GM12873 (cell line): Measurements from ENCODE around the gene MOB4.

Experiments used
- TF ChIP-seq, protein P1 (sequence below): IDR thresholded peaks from 2 replicates; pipeline ENCODE4 v1.5.1; 2012; ENCODE audit warnings: low read depth, mild to moderate bottlenecking, moderate library complexity, low read length, control low read depth; ENCODE audit not compliant: insufficient read depth; ENCODE audit errors: missing control alignments

The MOB4 gene

GRCh38 chr2:197548582-197548981, 32.7 kb downstream of the MOB4 start:
- TF ChIP-seq, protein P1, sequence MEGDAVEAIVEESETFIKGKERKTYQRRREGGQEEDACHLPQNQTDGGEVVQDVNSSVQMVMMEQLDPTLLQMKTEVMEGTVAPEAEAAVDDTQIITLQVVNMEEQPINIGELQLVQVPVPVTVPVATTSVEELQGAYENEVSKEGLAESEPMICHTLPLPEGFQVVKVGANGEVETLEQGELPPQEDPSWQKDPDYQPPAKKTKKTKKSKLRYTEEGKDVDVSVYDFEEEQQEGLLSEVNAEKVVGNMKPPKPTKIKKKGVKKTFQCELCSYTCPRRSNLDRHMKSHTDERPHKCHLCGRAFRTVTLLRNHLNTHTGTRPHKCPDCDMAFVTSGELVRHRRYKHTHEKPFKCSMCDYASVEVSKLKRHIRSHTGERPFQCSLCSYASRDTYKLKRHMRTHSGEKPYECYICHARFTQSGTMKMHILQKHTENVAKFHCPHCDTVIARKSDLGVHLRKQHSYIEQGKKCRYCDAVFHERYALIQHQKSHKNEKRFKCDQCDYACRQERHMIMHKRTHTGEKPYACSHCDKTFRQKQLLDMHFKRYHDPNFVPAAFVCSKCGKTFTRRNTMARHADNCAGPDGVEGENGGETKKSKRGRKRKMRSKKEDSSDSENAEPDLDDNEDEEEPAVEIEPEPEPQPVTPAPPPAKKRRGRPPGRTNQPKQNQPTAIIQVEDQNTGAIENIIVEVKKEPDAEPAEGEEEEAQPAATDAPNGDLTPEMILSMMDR = no peak

DNA sequence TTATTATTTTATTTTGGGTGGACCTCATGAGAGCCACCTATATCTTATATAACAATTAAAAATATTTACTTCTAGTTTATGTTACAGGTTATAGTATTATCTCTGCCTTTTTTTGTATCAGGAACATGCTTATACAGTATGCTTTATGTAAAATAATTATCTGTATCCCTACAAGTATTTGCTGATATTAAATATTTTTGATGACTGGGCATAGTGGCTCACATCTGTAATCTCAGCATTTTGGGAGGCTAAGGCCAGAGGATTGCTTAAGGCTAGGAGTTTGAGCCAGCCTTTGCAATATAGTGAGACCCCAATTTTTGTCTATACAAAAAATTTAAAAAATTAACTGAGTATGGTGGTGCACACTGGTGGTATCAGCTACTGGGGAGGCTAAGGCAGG, 39.6 kb downstream of the MOB4 start:
- TF ChIP-seq, protein P1 = no peak

- TF ChIP-seq, protein P1 = no peak
Measured at GRCh38 chr2:197556456-197556855, 40.6 kb downstream of the MOB4 start.

DNA sequence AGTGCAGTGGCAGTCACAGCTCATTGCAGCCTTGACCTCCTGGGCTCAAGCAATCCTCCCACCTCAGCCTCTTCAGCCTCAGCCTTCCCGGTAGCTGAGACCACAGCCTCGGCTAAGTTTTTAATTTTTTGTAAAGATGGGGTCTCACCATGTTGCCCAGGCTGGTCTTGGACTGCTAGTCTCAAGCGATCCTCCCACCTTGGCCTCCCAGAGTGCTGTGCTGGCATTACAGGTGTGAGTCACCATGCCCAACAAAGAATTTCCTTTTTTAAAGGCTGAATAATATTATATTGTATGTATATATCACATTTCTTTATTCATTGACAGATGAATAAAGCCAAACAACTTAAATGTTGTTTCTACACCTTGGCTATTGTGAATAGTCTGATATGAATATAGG, 42.5 kb downstream of the MOB4 start:
- TF ChIP-seq, protein P1 = no peak

GRCh38 chr2:197559681-197560080, 43.8 kb downstream of the MOB4 start:
- TF ChIP-seq, protein P1 = no peak

- TF ChIP-seq, protein P1 = no peak
Measured at GRCh38 chr2:197560146-197560665, 44.3 kb downstream of the MOB4 start.

- TF ChIP-seq, protein P1 = no peak
Measured at GRCh38 chr2:197571627-197572271, 55.9 kb downstream of the MOB4 start.
